ENCODE data around the gene SH3BP5. TPM values are rescaled to one million over a fixed set of nuclear protein-coding genes. Genes with fewer than 3 reads are reported as not detected.

The SH3BP5 gene
- total and polyA plus RNA-seq, 2 experiments from 2014 or later: 15.9 to 16.3 TPM

DNA sequence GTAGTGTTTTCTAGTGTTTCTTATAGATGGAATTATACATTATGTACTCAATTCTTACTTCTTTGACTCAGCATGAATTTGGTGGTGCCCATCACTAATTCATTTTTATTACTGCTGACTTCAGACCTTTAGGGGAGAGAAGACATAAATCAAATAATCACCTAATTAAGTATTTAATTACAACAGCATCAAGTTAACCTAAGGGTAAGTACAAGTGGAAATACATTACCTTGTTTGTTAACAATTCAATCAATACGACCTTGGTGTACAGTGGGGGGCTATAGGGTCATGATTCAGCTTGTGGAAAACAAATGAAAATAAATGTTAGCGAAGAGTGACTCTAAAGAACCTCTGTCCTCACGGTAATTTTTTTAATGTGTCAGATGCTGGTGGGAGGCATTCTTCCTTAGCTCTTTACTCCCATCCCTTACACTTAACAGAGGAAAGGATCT lies 126.9 kb downstream of the SH3BP5 start:
- Histone ChIP-seq H3K27ac (peak overlapping the region; percentile 80), H4K20me1 (ENCODE audit: insufficient read depth, poor library complexity, severe bottlenecking) (peaks cover 37% of the 10 kb centered on the region), H3K27me3 (no peaks in the 10 kb centered on the region), H3K4me3 (peak overlapping the region; percentile 30), H3K9me3 (ENCODE audit: low read depth) (no peaks in the 10 kb centered on the region), H2AFZ (peak overlapping the region; percentile 75), H3K79me2 (peaks cover 44% of the 10 kb centered on the region), H3K4me1 (ENCODE audit: insufficient read depth) (peaks cover 8% of the 10 kb centered on the region), H3K4me2 (peak overlapping the region; percentile 77), H3K36me3 (replicated peaks; ENCODE audit: insufficient read depth, low read depth) (no peaks in the 10 kb centered on the region), H3K9me2 (replicated peaks; ENCODE audit: insufficient read depth) (no peaks in the 10 kb centered on the region)
- 5% methylated on average over 3 of the region's 3 CpGs for WGBS (ENCODE audit: low lambda C conversion rate, missing lambda C conversion rate)
- DNase-seq (ENCODE audit: low spot score): no peak
- TF ChIP-seq, protein P1, sequence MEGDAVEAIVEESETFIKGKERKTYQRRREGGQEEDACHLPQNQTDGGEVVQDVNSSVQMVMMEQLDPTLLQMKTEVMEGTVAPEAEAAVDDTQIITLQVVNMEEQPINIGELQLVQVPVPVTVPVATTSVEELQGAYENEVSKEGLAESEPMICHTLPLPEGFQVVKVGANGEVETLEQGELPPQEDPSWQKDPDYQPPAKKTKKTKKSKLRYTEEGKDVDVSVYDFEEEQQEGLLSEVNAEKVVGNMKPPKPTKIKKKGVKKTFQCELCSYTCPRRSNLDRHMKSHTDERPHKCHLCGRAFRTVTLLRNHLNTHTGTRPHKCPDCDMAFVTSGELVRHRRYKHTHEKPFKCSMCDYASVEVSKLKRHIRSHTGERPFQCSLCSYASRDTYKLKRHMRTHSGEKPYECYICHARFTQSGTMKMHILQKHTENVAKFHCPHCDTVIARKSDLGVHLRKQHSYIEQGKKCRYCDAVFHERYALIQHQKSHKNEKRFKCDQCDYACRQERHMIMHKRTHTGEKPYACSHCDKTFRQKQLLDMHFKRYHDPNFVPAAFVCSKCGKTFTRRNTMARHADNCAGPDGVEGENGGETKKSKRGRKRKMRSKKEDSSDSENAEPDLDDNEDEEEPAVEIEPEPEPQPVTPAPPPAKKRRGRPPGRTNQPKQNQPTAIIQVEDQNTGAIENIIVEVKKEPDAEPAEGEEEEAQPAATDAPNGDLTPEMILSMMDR (IDR thresholded peaks at IDR 0.05; ENCODE audit: poor library complexity): no peak
- no peak for TF ChIP-seq EZH2phosphoT487 (IDR thresholded peaks at IDR 0.05; ENCODE audit: low read depth, severe bottlenecking, unreplicated experiment)
- no peak for TF ChIP-seq EZH2 (IDR thresholded peaks at IDR 0.05; ENCODE audit: borderline replicate concordance)

Small RNAs within 50 kb of the gene (small RNA-seq; reads per million reads assigned to genes)
- gene HMGN2P7 (not detected), gene RNU6-454P (not detected)

Other genes with a start within 250 kb of the SH3BP5 start
- 19.1 and 19.4 TPM in 2 replicates for gene RBSN, start 233.4 kb downstream of the SH3BP5 start, total RNA-seq
- 19.7 and 21.2 TPM in 2 replicates for gene RBSN, start 233.4 kb downstream of the SH3BP5 start, polyA plus RNA-seq
- 48.5 and 60.3 TPM in 2 replicates for gene CAPN7, start 126.3 kb downstream of the SH3BP5 start, total RNA-seq
- gene CAPN7, start 126.3 kb downstream of the SH3BP5 start, polyA plus RNA-seq: 21.6 and 24.3 TPM in 2 replicates
- gene METTL6, start 95.0 kb upstream of the SH3BP5 start, total RNA-seq: 21.4 and 21.5 TPM in 2 replicates
- gene METTL6, start 95.0 kb upstream of the SH3BP5 start, polyA plus RNA-seq: 13.4 and 15.8 TPM in 2 replicates
- 26.3 and 28.8 TPM in 2 replicates for gene EAF1, start 95.0 kb upstream of the SH3BP5 start, total RNA-seq
- 7.6 and 9.2 TPM in 2 replicates for gene EAF1, start 95.0 kb upstream of the SH3BP5 start, polyA plus RNA-seq
- 0.27 and 5.5 TPM in 2 replicates for gene COLQ, start 189.1 kb upstream of the SH3BP5 start, total RNA-seq
- gene COLQ, start 189.1 kb upstream of the SH3BP5 start, polyA plus RNA-seq: 0.73 and 1.0 TPM in 2 replicates

All from hepatocyte (in vitro differentiated cells).